Hematopoietic multipotent progenitor cell treated with erythropoietin and hydrocortisone succinate and interleukin-3 and kit ligand, for 4 days (in vitro differentiated cells): Measurements from ENCODE around the gene PDILT.
"Not testable (repeated sequence)": the region's sequence is repeated elsewhere in the genome, so short reads cannot be mapped to it uniquely, and the experiment has no call there.

Experiments
- DNase-seq: peaks from one replicate; pipeline ENCODE4 v3.0.0-alpha.2; 2015

PDILT gene

DNA sequence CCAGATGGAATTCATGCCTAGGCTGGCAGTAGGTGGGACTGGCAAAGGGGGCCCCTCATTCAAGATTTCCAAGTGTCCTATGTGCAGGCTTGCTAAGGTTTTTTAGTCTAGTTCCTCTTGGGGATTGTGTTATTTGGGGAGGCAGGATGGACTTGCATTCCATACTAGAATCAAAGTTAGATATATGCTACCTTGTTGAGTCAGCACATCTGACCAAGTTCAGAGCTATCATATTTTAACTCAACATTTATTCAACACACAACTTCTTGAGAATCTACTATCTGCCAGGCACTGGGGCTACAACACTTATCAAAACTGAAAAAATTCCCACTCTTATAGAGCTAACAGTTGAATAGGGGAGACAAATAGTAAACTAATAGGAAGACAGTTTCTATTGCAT lies 83.9 kb downstream of the PDILT start:
- no peak for DNase-seq

DNA sequence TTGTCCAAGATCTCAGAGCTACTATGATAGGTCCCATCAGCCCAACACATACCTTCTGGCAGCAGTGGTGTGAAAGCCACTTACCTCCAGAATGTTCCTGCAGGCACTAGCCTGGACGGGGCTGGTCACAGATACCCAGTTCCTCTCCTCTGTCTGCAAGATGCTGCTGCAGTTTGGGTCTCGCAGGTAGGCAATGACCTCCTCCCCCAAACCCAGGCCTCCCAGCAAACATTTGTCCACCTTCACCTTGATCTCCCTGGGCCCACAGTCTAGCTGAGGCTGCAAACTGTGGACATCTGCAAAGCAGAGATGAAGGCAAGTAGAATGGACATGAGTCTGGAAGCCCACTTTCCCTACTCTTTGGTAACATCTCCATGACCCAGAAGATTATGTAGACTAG lies 84.4 kb downstream of the PDILT start:
- DNase-seq = no peak

DNA sequence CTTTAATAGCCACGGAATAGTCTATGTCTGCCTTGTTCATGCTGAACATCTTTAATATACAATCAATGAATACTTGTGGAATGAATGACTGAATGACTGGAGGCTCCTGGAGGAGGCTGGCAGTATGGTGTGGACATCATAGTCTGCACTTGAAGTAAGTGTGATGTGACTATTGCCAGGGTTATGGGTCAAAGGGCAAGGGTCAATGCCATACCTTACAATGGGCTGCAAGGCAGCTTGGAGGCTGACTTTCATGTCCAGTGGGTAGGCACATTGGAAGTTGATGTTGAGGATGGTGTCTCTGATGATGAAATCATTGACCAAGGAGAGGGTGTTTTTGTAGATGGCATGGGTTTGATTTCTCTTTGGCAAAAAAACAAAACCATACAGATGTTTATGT lies 85.1 kb downstream of the PDILT start:
- DNase-seq = no peak

DNA sequence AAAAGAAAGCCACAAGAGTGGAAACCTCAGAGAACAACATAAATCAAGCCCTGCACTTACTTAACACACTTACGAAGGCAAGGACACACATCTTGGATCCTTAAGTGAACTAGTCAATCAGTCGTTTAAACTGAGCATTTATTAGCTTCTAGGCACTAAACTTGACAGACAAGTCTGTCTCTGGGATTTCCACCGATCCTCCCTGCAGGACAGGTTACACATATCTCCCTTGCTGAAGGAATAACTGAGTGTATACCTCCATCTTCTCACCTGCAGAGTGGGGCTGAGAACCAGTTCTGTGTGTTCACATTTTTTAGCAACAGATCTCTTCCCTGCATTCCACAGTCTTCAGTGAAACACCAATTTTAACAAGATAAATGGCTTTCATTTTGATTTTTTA lies 86.1 kb downstream of the PDILT start:
- DNase-seq = no peak

DNA sequence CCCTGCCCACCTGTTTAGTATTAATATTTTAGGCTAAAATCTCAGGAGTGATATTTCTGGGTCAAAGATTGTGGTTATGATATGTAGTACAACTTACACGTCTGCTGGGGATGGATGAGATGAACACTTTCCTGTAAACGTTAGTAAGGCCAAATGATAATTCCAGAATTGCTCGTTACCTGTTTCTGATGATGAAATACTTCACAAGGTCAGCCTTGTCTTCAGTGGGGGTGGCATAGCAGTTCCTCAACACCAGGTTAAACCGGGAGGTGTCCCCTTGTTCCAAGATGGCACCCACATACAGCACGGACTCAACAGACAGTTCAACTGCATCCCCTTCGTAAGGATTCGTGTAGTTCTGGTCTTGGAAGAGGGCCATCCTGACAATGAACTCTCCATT lies 86.5 kb downstream of the PDILT start:
- DNase-seq = no peak

DNA sequence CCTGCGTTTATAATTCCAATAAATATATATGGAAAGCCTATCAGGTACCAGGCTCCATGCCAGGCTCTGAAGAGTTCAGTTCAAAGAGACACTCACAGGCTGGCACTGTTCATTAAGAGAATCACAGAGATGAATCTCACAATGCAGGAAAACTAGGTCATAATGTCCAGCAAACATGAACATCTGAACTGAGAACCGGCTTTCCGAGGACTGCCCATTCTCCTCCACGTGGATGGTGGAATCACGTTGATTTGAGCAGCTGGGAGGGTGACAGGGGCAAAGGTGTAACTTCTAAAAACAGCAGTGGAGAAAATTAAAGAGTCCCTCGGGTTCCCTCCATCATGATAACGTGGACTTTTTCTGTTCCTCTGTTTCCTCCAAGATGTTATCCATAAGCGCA lies 87.4 kb downstream of the PDILT start:
- DNase-seq = no peak

DNA sequence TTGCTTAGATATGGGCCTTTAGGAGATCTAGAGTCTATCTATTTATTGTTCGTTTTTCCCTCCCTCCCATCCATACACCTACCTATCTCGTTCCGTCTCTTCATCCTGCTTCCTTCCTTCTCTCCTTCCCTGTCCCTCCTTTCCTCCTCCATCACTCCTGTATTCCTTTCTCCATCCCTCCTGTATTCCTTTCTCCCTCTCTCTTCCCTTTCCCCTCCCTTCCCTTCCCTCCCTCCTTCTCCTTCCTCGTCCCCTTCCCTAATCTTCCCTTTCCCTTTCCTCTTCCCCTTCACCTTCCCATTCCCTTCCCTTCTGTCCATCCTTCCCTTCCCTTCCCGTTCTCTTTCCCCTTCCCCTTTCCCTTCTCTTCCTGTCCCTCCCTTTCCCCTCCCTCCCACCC lies 87.8 kb downstream of the PDILT start:
- no peak for DNase-seq

DNA sequence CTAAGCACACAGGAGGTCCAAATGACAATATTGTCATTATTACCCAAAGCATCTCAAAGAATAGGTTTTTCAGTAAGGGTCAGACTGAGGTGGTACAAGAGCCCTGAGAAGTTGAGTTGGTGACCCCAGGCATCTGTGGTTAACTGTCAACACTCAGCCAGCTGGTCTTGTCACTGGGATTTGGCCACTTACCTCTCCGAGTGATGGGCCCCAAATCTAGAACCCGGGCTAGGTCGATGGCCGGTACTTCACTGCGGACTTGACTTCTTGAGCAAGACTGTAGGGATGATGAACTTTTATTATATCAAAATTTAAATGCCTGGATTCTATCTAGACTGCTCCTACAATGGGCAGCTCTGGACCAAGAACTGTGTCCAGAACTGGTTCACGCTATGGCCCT lies 88.8 kb downstream of the PDILT start:
- no peak for DNase-seq

DNA sequence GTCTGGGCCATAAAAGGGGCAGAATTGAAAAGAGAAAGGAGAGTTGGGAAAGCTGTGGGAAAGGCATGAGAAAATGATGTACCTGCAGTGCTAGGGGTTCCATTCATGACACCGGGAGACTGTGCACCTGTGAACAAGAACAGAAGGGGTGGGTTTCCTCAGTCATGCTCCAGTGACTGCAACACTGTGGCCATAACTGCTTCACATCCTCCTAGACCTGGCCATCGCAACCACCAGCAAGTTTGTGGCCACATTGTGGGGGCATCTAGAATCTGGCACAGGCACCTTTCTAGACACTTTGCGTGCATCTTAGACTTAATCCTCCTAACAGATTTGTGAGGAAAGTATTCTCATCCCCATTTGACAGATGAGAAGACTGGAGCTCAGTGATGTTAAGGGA lies 90.0 kb downstream of the PDILT start:
- DNase-seq = no peak

DNA sequence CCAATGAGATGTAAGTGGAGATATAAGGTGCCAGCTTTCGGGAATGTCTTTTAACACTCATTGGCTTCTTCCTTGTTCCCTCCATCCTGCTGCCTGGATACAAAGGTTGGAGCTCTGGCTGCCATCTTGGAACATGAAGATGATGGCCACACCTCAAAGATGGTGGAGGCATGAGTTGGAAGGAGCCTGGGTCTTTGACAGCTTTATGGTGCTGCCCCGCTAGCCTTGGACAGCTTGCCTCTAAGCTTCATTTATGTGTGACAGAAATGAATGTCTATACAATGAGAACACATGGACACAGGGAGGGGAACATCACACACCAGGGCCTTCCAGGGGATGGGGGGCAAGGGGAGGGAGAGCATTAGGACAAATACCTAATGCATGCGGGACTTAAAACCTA lies 90.8 kb downstream of the PDILT start:
- DNase-seq = no peak

DNA sequence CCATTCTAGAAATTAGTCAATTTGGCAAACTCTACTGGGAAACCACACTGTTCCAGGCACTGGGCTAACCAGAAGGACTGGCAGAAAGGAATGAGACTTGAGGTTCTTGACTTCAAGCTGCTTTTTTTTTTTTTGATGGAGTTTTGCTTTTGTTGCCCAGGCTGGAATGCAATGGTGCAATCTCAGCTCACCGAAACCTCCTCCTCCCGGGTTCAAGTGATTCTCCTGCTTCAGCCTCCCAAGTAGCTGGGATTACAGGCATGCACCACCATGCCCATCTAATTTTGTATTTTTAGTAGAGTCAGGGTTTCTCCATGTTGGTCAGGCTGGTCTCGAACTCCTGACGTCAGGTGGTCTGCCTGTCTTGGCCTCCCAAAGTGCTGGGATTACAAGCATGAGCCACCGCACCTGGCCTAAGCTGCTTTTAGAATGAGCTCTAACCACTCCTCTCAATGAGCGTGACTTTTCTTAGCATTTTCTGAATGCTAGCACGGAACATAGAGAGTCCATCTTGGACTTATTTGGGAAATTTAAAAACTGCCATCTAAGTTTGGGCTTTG lies 91.9 kb downstream of the PDILT start:
- not testable (repeated sequence) for DNase-seq

DNA sequence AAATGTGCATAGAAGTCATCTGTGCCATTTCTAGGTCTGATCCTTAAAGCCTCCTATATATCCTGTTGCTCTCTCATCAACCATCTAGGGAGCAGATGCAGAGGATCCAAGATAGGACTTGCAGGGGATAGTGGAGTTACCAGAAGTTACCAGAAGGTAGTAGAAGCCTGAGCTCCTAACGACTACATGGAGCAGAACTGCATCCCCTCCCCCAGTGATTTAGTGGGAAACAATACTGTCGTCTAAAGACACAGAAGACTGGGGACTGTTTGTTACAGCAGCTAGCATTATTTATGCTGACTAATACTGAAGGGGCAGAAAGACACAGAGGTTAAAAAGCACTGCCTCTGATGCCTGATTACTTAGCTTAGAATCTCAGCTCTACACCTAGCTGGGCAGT lies 93.0 kb downstream of the PDILT start:
- no peak for DNase-seq

DNA sequence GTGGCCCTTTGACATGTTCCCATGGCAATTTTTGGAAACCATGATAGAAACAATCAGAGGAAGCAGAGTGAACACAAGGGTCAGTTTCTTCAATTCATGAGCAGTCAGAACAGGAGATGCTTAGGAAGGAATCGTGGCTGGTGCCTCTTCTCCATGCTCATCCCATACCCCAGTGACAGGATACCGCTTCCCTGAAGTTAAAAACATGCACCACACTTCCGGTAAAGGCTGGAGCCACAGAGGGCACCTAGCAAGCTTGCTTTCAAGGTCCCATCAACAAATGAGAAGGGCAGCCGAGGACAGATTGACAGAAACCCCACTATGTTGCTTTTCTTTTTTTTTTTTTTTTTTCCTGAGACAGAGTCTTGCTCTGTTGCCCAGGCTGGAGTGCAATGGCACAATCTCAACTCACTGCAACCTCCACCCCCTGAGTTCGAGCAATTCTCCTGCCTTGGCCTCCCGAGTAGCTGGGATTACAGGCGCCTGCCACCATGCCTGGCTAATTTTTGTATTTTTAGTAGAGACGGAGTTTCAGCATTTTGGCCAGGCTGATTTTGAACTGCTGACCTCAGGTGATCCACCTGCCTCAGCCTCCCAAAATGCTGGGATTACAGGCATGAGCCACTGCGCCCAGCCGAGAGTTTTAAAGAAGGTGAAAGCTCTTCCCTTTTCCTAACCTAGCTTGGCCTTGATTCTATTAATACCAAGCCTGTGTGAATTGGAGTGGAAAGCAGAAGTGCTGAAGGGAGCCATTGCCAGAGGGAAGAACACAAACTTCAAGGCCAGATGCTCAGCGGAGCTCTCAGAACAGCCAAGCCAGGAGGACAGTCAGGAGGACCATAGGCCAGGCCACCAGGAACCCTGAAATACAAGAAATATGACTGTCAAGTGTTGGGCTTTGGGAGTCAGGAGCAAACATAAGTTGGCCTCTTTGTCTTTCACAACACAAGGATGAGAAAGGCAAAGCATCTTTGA lies 93.8 kb downstream of the PDILT start:
- DNase-seq = no peak

DNA sequence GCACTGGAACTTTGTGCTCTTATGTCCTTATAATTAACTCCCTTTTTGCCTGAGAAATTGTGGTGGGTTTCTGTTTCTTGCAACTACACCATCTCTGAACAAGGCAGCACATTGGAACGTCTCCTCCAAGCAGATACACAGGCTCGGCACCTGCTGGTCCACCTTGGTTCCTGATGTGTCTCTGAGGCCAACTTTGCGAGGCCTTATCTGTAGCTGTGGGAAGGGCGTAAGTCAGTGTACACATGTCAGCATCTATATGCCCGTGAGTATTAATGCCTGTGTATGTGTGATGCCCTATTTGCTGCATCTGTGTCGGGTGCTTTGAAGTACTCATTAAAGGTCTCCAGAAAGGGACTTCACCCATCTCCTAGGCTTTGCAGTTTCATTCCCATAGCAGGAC lies 94.8 kb downstream of the PDILT start:
- no peak for DNase-seq
